HepG2 (cell line): ENCODE measurements around the gene COMMD1. TPM values are rescaled to one million over a fixed set of nuclear protein-coding genes. Genes with fewer than 3 reads are reported as not detected.

ENCODE experiments used
- ATAC-seq: fragments of 200-7000 bp; cut with Tn5 transposase; 3 replicates; pipeline ENCODE4 v1.9.1; 2020; ENCODE audit warnings: mild to moderate bottlenecking, moderate library complexity
- BruUV-seq: library from RNA; stranded (reverse); fragments of 400-500 nt; replicated peaks from 2 replicates; lab custom pipeline; 2021; lab: Mats Ljungman, UMichigan
- CTCF ChIA-PET: fragments of 300-600 bp; formaldehyde crosslinking; extraction: SDS; loops from one replicate; lab custom pipeline; 2021; ENCODE audit warnings: low total read pairs, inconsistent platforms, low intra/inter-chr PET ratio; lab: Yijun Ruan, JAX
- POLR2A ChIA-PET: fragments of 350-600 bp; sonication (Branson Sonifier 250); formaldehyde crosslinking; loops from one replicate; lab custom pipeline; 2020; ENCODE audit warnings: antibody characterized with exemption, inconsistent platforms; lab: Yijun Ruan, JAX
- DNase-seq: peaks from one replicate; pipeline ENCODE4 v3.0.0-alpha.2; 2015; ENCODE audit warnings: low spot score
- FAIRE-seq: peaks from 3 replicates; lab custom pipeline; 2011; peaks lifted over from hg19 to GRCh38; lab: Jason Lieb, UNC
- H2AFZ ChIP-seq: one replicate; pipeline ENCODE4 v1.6.1; 2011; ENCODE audit warnings: low read length, inconsistent platforms
- H3K27ac ChIP-seq: fragments of 300-600 bp; 3 replicates; pipeline ENCODE4 v1.8.0; 2011; ENCODE audit warnings: mixed run types, mild to moderate bottlenecking, mixed read lengths, low read length, inconsistent platforms; ENCODE audit not compliant: insufficient read depth; ENCODE audit errors: extremely low read length
- H3K27me3 ChIP-seq, 2 experiments: fragments of 200-600 bp in 1 of 2; 2 replicates in 1 of 2; 3 replicates in 1 of 2; pipeline versions ENCODE4 v1.6.0 to v1.8.0; 2011; ENCODE audit warnings: low read length in 2 of 2, mild to moderate bottlenecking in 2 of 2, moderate library complexity in 2 of 2, inconsistent platforms in 1 of 2; ENCODE audit not compliant: insufficient read depth in 2 of 2, control insufficient read depth in 1 of 2
- H3K36me3 ChIP-seq, 2 experiments: fragments of 200-600 bp in 1 of 2; replicated peaks in 1 of 2; 2 replicates in 1 of 2; 3 replicates in 1 of 2; pipeline versions ENCODE4 v1.5.1 to v1.8.0; 2011; ENCODE audit warnings: low read length in 2 of 2, inconsistent platforms in 1 of 2; ENCODE audit not compliant: insufficient read depth in 2 of 2, control insufficient read depth in 1 of 2
- H3K4me1 ChIP-seq: 2 replicates; pipeline ENCODE4 v1.5.1; 2012; ENCODE audit warnings: low read length, inconsistent platforms; ENCODE audit not compliant: insufficient read depth
- H3K4me2 ChIP-seq: 2 replicates; pipeline ENCODE4 v1.6.0; 2011; ENCODE audit warnings: low read depth, low read length, inconsistent platforms
- H3K4me3 ChIP-seq, 3 experiments: fragments of 200-600 bp in 1 of 3; sonication (generic), shearing (Covaris generic) in 1 of 3; replicated peaks in 1 of 3; 2 replicates each; pipeline ENCODE4 v1.5.1; 2011 to 2016; ENCODE audit warnings: low read length in 3 of 3, inconsistent platforms in 2 of 3, low read depth in 2 of 3, mild to moderate bottlenecking in 2 of 3, control low read depth in 1 of 3, mixed read lengths in 1 of 3; ENCODE audit not compliant: insufficient read depth in 1 of 3
- H3K79me2 ChIP-seq: one replicate; pipeline ENCODE4 v1.6.1; 2011; ENCODE audit warnings: low read length, inconsistent platforms; ENCODE audit not compliant: insufficient read depth
- H3K9ac ChIP-seq: 2 replicates; pipeline ENCODE4 v1.6.0; 2011; ENCODE audit warnings: mild to moderate bottlenecking, low read depth, low read length, inconsistent platforms; ENCODE audit not compliant: insufficient read depth
- H3K9me3 ChIP-seq: 2 replicates; pipeline ENCODE4 v1.5.1; 2012; ENCODE audit warnings: mild to moderate bottlenecking, low read length
- H4K20me1 ChIP-seq: 2 replicates; pipeline ENCODE4 v1.6.0; 2011; ENCODE audit warnings: inconsistent platforms, mild to moderate bottlenecking, low read length, moderate library complexity; ENCODE audit not compliant: insufficient read depth
- CBX2 ChIP-seq, 2 experiments: fragments of 200-600 bp in 1 of 2; sonication (generic); formaldehyde crosslinking in 1 of 2; IDR thresholded peaks; 2 replicates each; pipeline versions ENCODE4 v1.7.0 to v1.8.1; 2018 to 2022; ENCODE audit warnings: low read depth in 2 of 2, low read length in 1 of 2, mild to moderate bottlenecking in 1 of 2, missing genetic modification reagents in 1 of 2
- KLF11 ChIP-seq: IDR thresholded peaks from 2 replicates; pipeline ENCODE4 v1.6.1; 2016; ENCODE audit warnings: missing compliant biosample characterization
- NR2F1 ChIP-seq, 2 experiments: fragments of 450-650 bp in 1 of 2; formaldehyde crosslinking in 1 of 2; IDR thresholded peaks; 2 replicates each; pipeline versions ENCODE4 v1.5.0 to v1.6.1; 2016 to 2020; ENCODE audit warnings: mild to moderate bottlenecking in 1 of 2, missing compliant biosample characterization in 1 of 2, missing genetic modification reagents in 1 of 2, moderate library complexity in 1 of 2
- SNAPC5 ChIP-seq: sonication (generic); formaldehyde crosslinking; IDR thresholded peaks from 2 replicates; pipeline ENCODE4 v1.8.1; 2023; ENCODE audit warnings: mild to moderate bottlenecking, missing genetic modification reagents, borderline replicate concordance
- TBL1XR1 ChIP-seq: fragments of 150-350 bp; IDR thresholded peaks from 2 replicates; pipeline ENCODE4 v1.6.1; 2014; ENCODE audit warnings: borderline replicate concordance, low read length; ENCODE audit not compliant: partially characterized antibody
- XRCC5 ChIP-seq: fragments of 200-400 bp; formaldehyde crosslinking; optimal IDR thresholded peaks from 2 replicates; pipeline ENCODE3; 2017; ENCODE audit warnings: mild to moderate bottlenecking, low read length
- ZNF138 ChIP-seq: sonication (generic); formaldehyde crosslinking; IDR thresholded peaks from 2 replicates; pipeline ENCODE4 v1.5.0; 2020; ENCODE audit warnings: mild to moderate bottlenecking, low read depth, missing genetic modification reagents
- ZNF678 ChIP-seq: sonication (generic); formaldehyde crosslinking; IDR thresholded peaks from 2 replicates; pipeline ENCODE4 v1.4.0; 2020; ENCODE audit warnings: mild to moderate bottlenecking, missing genetic modification reagents
- WGBS: methylation state at CpG from one replicate; pipeline ENCODE4 v1.1.6; 2017; ENCODE audit warnings: low lambda C conversion rate; 5-methylcytosine and 5-hydroxymethylcytosine counted together
- in situ Hi-C: cut with HindIII; loops from 2 replicates; pipeline ENCODE4 v1.10.0; 2017; ENCODE audit warnings: low pct_unique_long_range_greater_than_20kb; ENCODE audit not compliant: extremely low pct_ligation_motif_present
- intact Hi-C: fragments of 100-400 bp; cut with micrococcal nuclease; formaldehyde crosslinking; loops from one replicate; pipeline ENCODE4 v1.10.0; 2022; ENCODE audit not compliant: unreplicated experiment
- polyA plus RNA-seq, 8 experiments: library from polyadenylated mRNA; depleted of rRNA in 3 of 8; stranded (reverse) in 7 of 8; unstranded in 1 of 8; fragments of >200 nt; fragmentation: Illumina TruSeq in 4 of 8; extraction: Trizol in 4 of 8; gene quantifications; 2 replicates each; pipeline versions ENCODE4 v1.2.1 to v1.2.3, GENCODE V29; 2011 to 2016; ENCODE audit warnings: low read depth in 4 of 8, missing spikeins in 1 of 8, mixed read lengths in 1 of 8; ENCODE audit not compliant: insufficient read depth in 1 of 8
- total RNA-seq, 5 experiments: library from RNA; depleted of rRNA; stranded (reverse); fragments of >200 nt; fragmentation: Illumina TruSeq; extraction: Trizol; gene quantifications; 2 replicates each; pipeline ENCODE4 v1.2.3, GENCODE V29; 2016; ENCODE audit warnings: low read depth in 1 of 5

Gene COMMD1
- total and polyA plus RNA-seq, 2 of the 13 experiments (the other 11 are each of a cell fraction or from before 2014, with no cell fraction given), result 25.7 to 105 TPM

- Histone ChIP-seq H3K79me2 (no peaks in the 10 kb centered on the region), H3K36me3 (no peaks in the 10 kb centered on the region), H4K20me1 (no peaks in the 10 kb centered on the region), H3K4me2 (no peak overlapping the region), H3K4me1 (no peaks in the 10 kb centered on the region; the same call in 1 of the 2 replicates), H3K9ac (no peak overlapping the region), H3K27me3 (no peaks in the 10 kb centered on the region), H3K9me3 (no peaks in the 10 kb centered on the region), H3K4me3 (no peak overlapping the region), H2AFZ (no peak overlapping the region), H3K27ac (no peak overlapping the region)
- ChIA-PET POLR2A (no interaction called here), CTCF (no interaction called here)
- WGBS, result 74% methylated on average over 10 of the region's 10 CpGs
- DNase-seq, result no peak
- in situ Hi-C loops, result no loop called here
- no TSS peak for BruUV-seq
- no peak for ATAC-seq
- TF ChIP-seq ZNF138 (CRISPR knock-in tag) (no peak), SNAPC5 (CRISPR knock-in tag) (no peak), TBL1XR1 (no peak), CBX2 (IDR thresholded peaks at IDR 0.05; ENCODE audit: low read depth, low read length) (no peak), CBX2 (CRISPR knock-in tag; IDR thresholded peaks at IDR 0.05; ENCODE audit: low read depth) (no peak), NR2F1 (CRISPR knock-in tag; IDR thresholded peaks at IDR 0.05) (no peak), XRCC5 (no peak), KLF11 (CRISPR knock-in tag) (no peak), ZNF678 (CRISPR knock-in tag) (no peak)
- intact Hi-C loops, result no loop called here
- peak; percentile 12 for FAIRE-seq
Observed at GRCh38 chr2:62099523-62100175, 194.2 kb downstream of the COMMD1 start.
